GM18517 (cell line): ENCODE results near the gene FOLR2.
"Not testable (repeated sequence)": the region's sequence is repeated elsewhere in the genome, so short reads cannot be mapped to it uniquely, and the experiment has no call there.

Source experiments
- ATAC-seq: cut with Tn5 transposase; IDR thresholded peaks from one replicate; pipeline ENCODE4 v1.9.1; 2021; ENCODE audit warnings: mild to moderate bottlenecking, moderate library complexity; ENCODE audit not compliant: unreplicated experiment

Gene FOLR2

GRCh38 chr11:72204886-72205285, 11.7 kb upstream of the FOLR2 start:
- ATAC-seq: no peak

- not testable (repeated sequence) for ATAC-seq
These were observed 9.8 kb upstream of the FOLR2 start for GRCh38 chr11:72206794-72207193.

DNA sequence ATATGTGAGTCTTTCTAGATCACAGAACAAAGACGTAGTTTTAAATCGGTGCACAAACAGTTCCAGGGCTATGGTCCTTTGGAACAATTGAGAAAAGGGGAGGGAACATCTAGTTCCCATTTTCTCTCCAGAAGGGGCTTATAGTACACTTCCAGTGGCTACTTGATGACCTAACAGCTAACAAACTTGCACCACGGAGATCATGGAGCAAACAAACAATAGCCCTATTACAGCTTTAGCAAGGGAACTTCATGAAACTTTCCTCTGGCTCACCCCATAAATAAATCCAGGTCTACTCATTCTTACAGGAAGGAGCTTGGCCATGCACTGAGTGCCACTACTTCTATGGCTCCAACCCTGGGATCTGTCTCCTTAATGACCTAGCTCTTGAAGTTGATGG, 8.3 kb upstream of the FOLR2 start:
- ATAC-seq: no peak

- ATAC-seq: no peak
These were observed 7.5 kb upstream of the FOLR2 start for GRCh38 chr11:72209101-72209500.

DNA sequence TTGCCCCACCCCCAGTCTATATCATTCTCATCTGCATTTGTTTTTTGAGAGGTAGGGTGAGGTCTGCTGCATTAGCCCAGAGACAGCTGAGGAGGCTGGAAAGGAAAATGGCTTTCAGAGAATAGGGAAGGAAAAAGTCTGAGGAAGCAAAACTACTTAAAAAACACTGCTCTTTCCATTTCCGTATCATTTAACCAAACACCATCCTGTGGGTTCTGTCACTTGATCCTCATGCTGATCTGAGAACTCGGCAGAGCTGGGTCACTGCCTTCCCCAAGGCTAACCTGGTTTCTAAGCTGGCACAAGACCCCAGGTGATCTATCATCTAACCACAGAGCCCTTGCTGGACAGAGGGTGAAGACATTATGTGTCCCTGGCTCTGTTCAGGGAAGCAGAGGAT, 1.2 kb downstream of the FOLR2 start:
- no peak for ATAC-seq

- ATAC-seq: no peak
These were observed 1.7 kb downstream of the FOLR2 start for GRCh38 chr11:72218251-72218745.

DNA sequence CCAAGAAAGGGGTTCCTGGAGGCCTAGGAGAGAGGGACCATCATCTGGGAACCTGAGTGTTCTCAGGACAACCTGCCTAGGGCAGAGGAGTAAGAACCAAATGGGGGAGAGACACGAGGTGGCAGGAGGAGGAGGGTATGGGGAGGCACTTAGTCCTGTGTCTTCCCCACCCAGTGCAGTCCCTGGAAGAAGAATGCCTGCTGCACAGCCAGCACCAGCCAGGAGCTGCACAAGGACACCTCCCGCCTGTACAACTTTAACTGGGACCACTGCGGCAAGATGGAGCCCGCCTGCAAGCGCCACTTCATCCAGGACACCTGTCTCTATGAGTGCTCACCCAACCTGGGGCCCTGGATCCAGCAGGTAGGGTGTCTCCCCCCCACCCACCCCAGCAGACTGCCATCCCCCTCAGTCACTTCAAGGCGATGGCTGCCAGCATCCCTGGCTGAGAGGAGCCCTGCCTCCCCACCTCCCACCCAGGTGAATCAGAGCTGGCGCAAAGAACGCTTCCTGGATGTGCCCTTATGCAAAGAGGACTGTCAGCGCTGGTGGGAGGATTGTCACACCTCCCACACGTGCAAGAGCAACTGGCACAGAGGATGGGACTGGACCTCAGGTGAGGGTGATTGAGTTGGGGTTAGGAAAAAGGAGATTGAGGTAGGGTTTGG, 4.2 kb downstream of the FOLR2 start:
- ATAC-seq: no peak

- ATAC-seq: no peak
These were observed 4.9 kb downstream of the FOLR2 start for GRCh38 chr11:72221386-72222075.

GRCh38 chr11:72222106-72222891, 5.7 kb downstream of the FOLR2 start:
- no peak for ATAC-seq

- peak; percentile 71 for ATAC-seq
These were observed 6.5 kb downstream of the FOLR2 start for GRCh38 chr11:72222907-72223614.

DNA sequence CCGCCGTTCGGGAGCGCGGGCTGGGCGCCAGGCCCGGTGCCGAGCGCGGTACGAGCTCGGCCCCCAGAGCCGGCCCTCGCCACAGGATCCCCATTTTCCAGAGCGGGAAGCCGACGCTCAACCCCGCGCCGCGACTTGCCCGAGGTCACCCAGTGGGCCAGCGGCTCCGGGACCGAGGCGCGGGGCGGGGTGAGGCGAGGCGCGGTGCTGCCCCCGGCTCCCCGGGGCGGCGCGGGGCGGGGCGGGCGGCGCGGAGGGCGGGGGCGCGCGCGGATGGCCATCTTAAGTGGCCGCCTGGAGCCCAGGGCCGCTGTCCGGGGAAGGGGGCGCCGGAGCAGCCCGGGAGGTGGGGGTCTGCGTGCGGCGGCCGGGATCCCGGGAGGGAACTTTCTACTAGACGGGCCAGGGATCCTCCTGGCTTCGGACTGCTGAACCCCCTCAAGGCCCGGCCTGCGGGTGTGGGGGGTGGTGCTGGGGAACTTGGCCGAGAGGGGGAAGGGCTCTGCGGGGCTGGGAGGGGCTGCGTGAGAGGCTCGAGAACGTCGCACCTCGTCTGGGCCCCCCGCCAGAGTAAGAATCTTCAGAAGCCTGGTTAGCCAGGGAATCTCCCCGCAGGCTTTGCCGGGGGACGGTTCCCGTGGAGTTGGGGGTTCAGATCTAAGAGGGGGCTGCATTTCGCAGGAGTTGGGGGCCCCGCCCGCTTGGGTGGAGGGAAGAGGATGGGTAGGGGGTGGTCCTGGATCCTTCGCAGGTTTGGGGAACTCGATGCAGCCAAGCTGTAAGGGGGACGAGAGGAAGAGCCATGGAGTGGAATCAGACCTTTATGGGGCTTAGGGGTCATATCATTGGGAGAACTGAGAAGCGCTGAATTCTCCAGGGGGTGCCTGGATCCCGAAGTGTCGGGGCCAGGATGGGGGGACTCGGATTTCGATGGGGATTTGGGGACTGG, 7.3 kb downstream of the FOLR2 start:
- ATAC-seq: peak; percentile 51

GRCh38 chr11:72224564-72225410, 8.2 kb downstream of the FOLR2 start, which contains the start of gene INPPL1:
TSS of gene INPPL1 (plus strand) at chr11:72224767. CDS start at chr11:72224985, 218 bp downstream.
- ATAC-seq: no peak

GRCh38 chr11:72225411-72225951, 8.9 kb downstream of the FOLR2 start:
- ATAC-seq: no peak

- no peak for ATAC-seq
These were observed 10.1 kb downstream of the FOLR2 start for GRCh38 chr11:72226701-72227100.

DNA sequence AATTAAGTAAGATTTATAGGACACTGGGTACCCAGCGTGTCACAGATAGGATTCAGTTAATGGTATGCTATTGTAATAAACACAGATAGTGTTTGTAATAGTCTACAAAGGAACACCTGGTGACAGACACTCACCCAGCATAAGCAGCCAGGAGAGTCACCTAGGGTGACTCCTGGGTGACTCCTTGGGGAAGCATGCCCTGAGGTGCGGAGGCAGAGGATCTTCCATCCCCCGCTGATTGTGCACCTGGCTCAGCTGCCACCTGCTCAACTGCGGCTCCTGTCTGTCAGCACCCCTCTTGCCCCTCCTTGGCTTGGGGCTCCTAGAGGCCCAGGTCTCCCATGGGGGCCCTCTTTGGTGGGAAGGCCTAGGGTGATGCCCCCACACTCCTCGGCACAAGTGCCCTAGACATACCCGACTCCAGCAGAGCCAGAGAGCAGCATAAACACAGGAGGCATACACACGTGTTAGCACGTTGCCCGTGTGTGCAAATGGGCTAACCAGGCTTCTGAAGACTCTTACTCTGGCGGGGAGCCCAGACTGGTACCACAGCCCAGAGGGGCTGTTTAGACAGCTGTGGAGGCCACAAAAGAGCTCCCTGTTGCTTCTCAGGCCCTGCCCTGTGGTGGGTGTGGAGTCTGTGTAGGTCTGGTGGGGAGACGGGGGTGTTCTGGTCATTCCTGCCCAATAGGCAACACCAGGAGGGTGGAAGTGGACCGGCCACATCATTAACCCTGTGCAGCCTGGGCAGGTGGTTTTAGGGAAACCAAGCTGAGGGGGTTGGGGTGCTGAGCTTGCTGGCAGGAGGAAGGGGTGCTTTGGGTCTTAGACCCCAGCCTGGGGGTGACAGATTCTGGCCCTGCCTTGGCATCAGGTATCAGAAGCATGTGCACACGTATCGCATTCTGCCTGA, 11.0 kb downstream of the FOLR2 start:
- ATAC-seq: no peak

GRCh38 chr11:72228229-72228843, 11.7 kb downstream of the FOLR2 start:
- ATAC-seq: no peak

- ATAC-seq: no peak
These were observed 12.2 kb downstream of the FOLR2 start for GRCh38 chr11:72228844-72229231.
